GM21825 (cell line): ENCODE results near the gene ZNF500.

Experiments
- ATAC-seq: cut with Tn5 transposase; IDR thresholded peaks from one replicate; pipeline ENCODE4 v1.9.1; 2021; ENCODE audit warnings: mild to moderate bottlenecking, moderate library complexity; ENCODE audit not compliant: unreplicated experiment

The ZNF500 gene

GRCh38 chr16:4713663-4714501, 53.1 kb downstream of the ZNF500 start:
- no peak for ATAC-seq

- no peak for ATAC-seq
These were observed 57.5 kb downstream of the ZNF500 start for GRCh38 chr16:4709481-4709880.

- ATAC-seq, result no peak
These were observed 60.1 kb downstream of the ZNF500 start for GRCh38 chr16:4706871-4707270.

- no peak for ATAC-seq
These were observed 62.0 kb downstream of the ZNF500 start for GRCh38 chr16:4704913-4705312.

GRCh38 chr16:4704491-4704890, 62.5 kb downstream of the ZNF500 start:
- ATAC-seq, result no peak

- ATAC-seq, result no peak
These were observed 63.1 kb downstream of the ZNF500 start for GRCh38 chr16:4703906-4704305.

- ATAC-seq, result no peak
These were observed 64.5 kb downstream of the ZNF500 start for GRCh38 chr16:4702466-4702808.

GRCh38 chr16:4701791-4702465, 65.0 kb downstream of the ZNF500 start:
- ATAC-seq, result no peak

GRCh38 chr16:4700997-4701743, 65.8 kb downstream of the ZNF500 start:
- ATAC-seq, result no peak

- no peak for ATAC-seq
These were observed 66.5 kb downstream of the ZNF500 start for GRCh38 chr16:4700380-4700996.

GRCh38 chr16:4699046-4699556, 67.9 kb downstream of the ZNF500 start:
- no peak for ATAC-seq

- no peak for ATAC-seq
These were observed 68.5 kb downstream of the ZNF500 start for GRCh38 chr16:4698321-4699045.
